GM12878 (cell line): ENCODE data around the gene YKT6. TPM values are rescaled to one million over a fixed set of nuclear protein-coding genes. Genes with fewer than 3 reads are reported as not detected.

Source experiments
- ATAC-seq: fragments of 200-7000 bp; cut with Tn5 transposase; 3 replicates; pipeline ENCODE4 v1.9.1; 2020; ENCODE audit warnings: mild to moderate bottlenecking, moderate library complexity
- BruUV-seq: library from RNA; stranded (reverse); fragments of 400-500 nt; replicated peaks from 2 replicates; lab custom pipeline; 2021; lab: Mats Ljungman, UMichigan
- CTCF ChIA-PET: fragments of 300-600 bp; sonication (Branson Sonifier 250); formaldehyde crosslinking; extraction: SDS; loops from one replicate; lab custom pipeline; 2021; ENCODE audit warnings: inconsistent platforms; lab: Yijun Ruan, JAX
- POLR2A ChIA-PET: fragments of 350-600 bp; formaldehyde crosslinking; extraction: SDS; loops from one replicate; lab custom pipeline; 2021; ENCODE audit warnings: inconsistent platforms; lab: Charles Lee
- RAD21 ChIA-PET: fragments of 300-600 bp; sonication (Branson Sonifier 250); formaldehyde crosslinking; loops from one replicate; lab custom pipeline; 2023; ENCODE audit warnings: antibody characterized with exemption; ENCODE audit not compliant: unreplicated experiment; lab: Charles Lee
- SMC1A ChIA-PET: fragments of 300-600 bp; sonication (Branson Sonifier 250); formaldehyde crosslinking; loops from one replicate; lab custom pipeline; 2023; ENCODE audit not compliant: unreplicated experiment, uncharacterized antibody; lab: Charles Lee
- DNase-seq: peaks from one replicate; pipeline ENCODE4 v3.0.0-alpha.2; 2011; ENCODE audit warnings: low read depth, low spot score
- FAIRE-seq: peaks from 3 replicates; lab custom pipeline; 2011; peaks lifted over from hg19 to GRCh38; lab: Jason Lieb, UNC
- H2AFZ ChIP-seq: 2 replicates; pipeline ENCODE4 v1.6.0; 2011; ENCODE audit warnings: low read depth, low read length, control low read depth; ENCODE audit not compliant: control insufficient read depth
- H3K27ac ChIP-seq: 2 replicates; pipeline ENCODE4 v1.5.1; 2011; ENCODE audit warnings: control low read depth; ENCODE audit not compliant: control insufficient read depth, insufficient read depth
- H3K27me3 ChIP-seq, 2 experiments: replicated peaks in 1 of 2; 2 replicates each; pipeline versions ENCODE4 v1.6.0 to v1.6.1; 2011; ENCODE audit warnings: low read length in 1 of 2; ENCODE audit not compliant: control insufficient read depth in 2 of 2, insufficient read depth in 2 of 2
- H3K36me3 ChIP-seq, 2 experiments: 2 replicates each; pipeline ENCODE4 v1.5.1; 2011; ENCODE audit warnings: low read length in 1 of 2; ENCODE audit not compliant: control insufficient read depth in 2 of 2, insufficient read depth in 2 of 2
- H3K4me1 ChIP-seq: 2 replicates; pipeline ENCODE4 v1.6.1; 2011; ENCODE audit warnings: mild to moderate bottlenecking, low read length, moderate library complexity, mixed read lengths; ENCODE audit not compliant: control insufficient read depth, insufficient read depth
- H3K4me2 ChIP-seq: 2 replicates; pipeline ENCODE4 v1.6.0; 2011; ENCODE audit warnings: control low read depth; ENCODE audit not compliant: control insufficient read depth, insufficient read depth
- H3K4me3 ChIP-seq: fragments of 200-600 bp; sonication (generic); 2 replicates; pipeline ENCODE4 v1.5.1; 2016
- H3K79me2 ChIP-seq: 2 replicates; pipeline ENCODE4 v1.6.0; 2011; ENCODE audit warnings: low read length; ENCODE audit not compliant: control insufficient read depth, insufficient read depth
- H3K9ac ChIP-seq: 2 replicates; pipeline ENCODE4 v1.8.0; 2011; ENCODE audit warnings: low read length, control low read depth, mixed read lengths; ENCODE audit not compliant: control insufficient read depth, insufficient read depth
- H3K9me3 ChIP-seq: replicated peaks from 3 replicates; pipeline ENCODE4 v1.5.1; 2011; ENCODE audit warnings: mild to moderate bottlenecking, low read length; ENCODE audit not compliant: control insufficient read depth, insufficient read depth
- H4K20me1 ChIP-seq: 2 replicates; pipeline ENCODE4 v1.6.0; 2011; ENCODE audit not compliant: control insufficient read depth, insufficient read depth
- CBX3 ChIP-seq: fragments of 200-600 bp; sonication (generic); IDR thresholded peaks from 2 replicates; pipeline ENCODE4 v1.6.1; 2016; ENCODE audit warnings: low read depth, borderline replicate concordance
- KDM1A ChIP-seq: fragments of 200-600 bp; sonication (generic); IDR thresholded peaks from 2 replicates; pipeline ENCODE4 v1.6.1; 2016; ENCODE audit warnings: borderline replicate concordance
- MYC ChIP-seq: IDR thresholded peaks from 2 replicates; pipeline ENCODE4 v1.6.1; 2011; ENCODE audit warnings: mild to moderate bottlenecking, low read length, moderate library complexity, inconsistent platforms; ENCODE audit not compliant: insufficient read depth, insufficient replicate concordance, insufficient read length, severe bottlenecking
- NBN ChIP-seq: fragments of 450-650 bp; IDR thresholded peaks from 2 replicates; pipeline ENCODE4 v1.6.1; 2016
- NFIC ChIP-seq: IDR thresholded peaks from 2 replicates; pipeline ENCODE4 v1.6.1; 2012; ENCODE audit warnings: low read depth, mild to moderate bottlenecking, inconsistent platforms, low read length, moderate library complexity
- NR2C2 ChIP-seq: IDR thresholded peaks from 2 replicates; pipeline ENCODE4 v1.6.1; 2011; ENCODE audit warnings: borderline replicate concordance, low read depth; ENCODE audit not compliant: control insufficient read depth, insufficient read length
- PAX5 ChIP-seq: IDR thresholded peaks from 2 replicates; pipeline ENCODE4 v1.6.1; 2011; ENCODE audit warnings: low read depth, low read length, borderline replicate concordance
- RBBP5 ChIP-seq: fragments of 200-600 bp; sonication (generic); conservative IDR thresholded peaks from 2 replicates; pipeline ENCODE4 v1.6.1; 2016
- SIN3A ChIP-seq: IDR thresholded peaks from 2 replicates; pipeline ENCODE4 v1.6.1; 2012; ENCODE audit warnings: low read depth, low read length, improper control_type of control experiment
- STAT3 ChIP-seq: IDR thresholded peaks from 2 replicates; pipeline ENCODE4 v1.6.1; 2011; ENCODE audit warnings: low read depth, low read length, improper control_type of control experiment
- TCF12 ChIP-seq: IDR thresholded peaks from 2 replicates; pipeline ENCODE4 v1.6.1; 2011; ENCODE audit warnings: low read depth, mild to moderate bottlenecking, low read length
- TCF7 ChIP-seq: IDR thresholded peaks from 2 replicates; pipeline ENCODE4 v1.6.1; 2014; ENCODE audit warnings: antibody characterized with exemption, borderline replicate concordance
- USF2 ChIP-seq: IDR thresholded peaks from 2 replicates; pipeline ENCODE4 v1.6.1; 2011; ENCODE audit warnings: low read depth, low read length, improper control_type of control experiment, borderline replicate concordance
- ZZZ3 ChIP-seq: IDR thresholded peaks from 2 replicates; pipeline ENCODE4 v1.6.1; 2011; ENCODE audit warnings: low read depth; ENCODE audit not compliant: control insufficient read depth, insufficient read length
- WGBS: methylation state at CpG from one replicate; pipeline ENCODE4 v1.1.6; 2016; ENCODE audit warnings: low lambda C conversion rate; ENCODE audit not compliant: insufficient replicate concordance, insufficient coverage; ENCODE audit errors: missing lambda C conversion rate; 5-methylcytosine and 5-hydroxymethylcytosine counted together
- in situ Hi-C: fragments of 300-500 bp; cut with MboI; formaldehyde crosslinking; loops from 9 replicates; pipeline ENCODE4 v1.14.3; 2018; ENCODE audit warnings: mixed read lengths
- intact Hi-C: fragments of 100-400 bp; cut with micrococcal nuclease; formaldehyde crosslinking; loops from one replicate; pipeline ENCODE4 v1.14.2; 2022; ENCODE audit not compliant: unreplicated experiment
- polyA plus RNA-seq, 11 experiments: library from polyadenylated mRNA; depleted of rRNA in 4 of 11; unstranded in 6 of 11; stranded (reverse) in 5 of 11; fragments of >200 nt; fragmentation: Nextera tagmentation in 4 of 11; fragmentation: Illumina TruSeq in 1 of 11; extraction: Ambion mirVana in 4 of 11; extraction: Trizol in 1 of 11; gene quantifications; 1 replicate in 1 of 11; 2 replicates in 10 of 11; pipeline versions ENCODE4 v1.2.1 to v1.2.3, GENCODE V29; 2011 to 2016; ENCODE audit warnings: inconsistent platforms in 2 of 11, missing spikeins in 2 of 11, low read depth in 1 of 11
- total RNA-seq, 4 experiments: library from RNA; depleted of rRNA in 3 of 4; stranded (reverse); fragments of >200 nt in 3 of 4; fragmentation: Illumina TruSeq in 1 of 4; extraction: Trizol in 1 of 4; gene quantifications; 2 replicates each; pipeline versions ENCODE4 v1.2.1 to v1.2.3, GENCODE V29; 2013 to 2021
- TF ChIP-seq, protein P1 (sequence below): fragments of 450-650 bp; IDR thresholded peaks from 2 replicates; pipeline ENCODE4 v1.6.1; 2017; ENCODE audit warnings: low read depth, mild to moderate bottlenecking, moderate library complexity

YKT6 gene
- total and polyA plus RNA-seq, 10 of the 15 experiments (the other 5 are each of a cell fraction or from before 2014, with no cell fraction given): 1.7 to 95.2 (median 70.5) TPM

- CTCF ChIA-PET: no interaction called here
- H3K27ac ChIP-seq: no peak overlapping the region
- H4K20me1 ChIP-seq: no peaks in the 10 kb centered on the region; the same call in 1 of the 2 replicates
- no peak overlapping the region for H2AFZ ChIP-seq
- in situ Hi-C loops: no loop called here
- 75% methylated on average over 8 of the region's 8 CpGs for WGBS
- TF ChIP-seq NBN: no peak
- TF ChIP-seq STAT3: no peak
- TF ChIP-seq NR2C2: no peak
- no peak for TF ChIP-seq ZZZ3
- TF ChIP-seq MYC: no peak
- TF ChIP-seq USF2: no peak
- TF ChIP-seq PAX5: no peak
- TF ChIP-seq TCF12: no peak
- TF ChIP-seq NFIC: no peak
- TF ChIP-seq, protein P1, sequence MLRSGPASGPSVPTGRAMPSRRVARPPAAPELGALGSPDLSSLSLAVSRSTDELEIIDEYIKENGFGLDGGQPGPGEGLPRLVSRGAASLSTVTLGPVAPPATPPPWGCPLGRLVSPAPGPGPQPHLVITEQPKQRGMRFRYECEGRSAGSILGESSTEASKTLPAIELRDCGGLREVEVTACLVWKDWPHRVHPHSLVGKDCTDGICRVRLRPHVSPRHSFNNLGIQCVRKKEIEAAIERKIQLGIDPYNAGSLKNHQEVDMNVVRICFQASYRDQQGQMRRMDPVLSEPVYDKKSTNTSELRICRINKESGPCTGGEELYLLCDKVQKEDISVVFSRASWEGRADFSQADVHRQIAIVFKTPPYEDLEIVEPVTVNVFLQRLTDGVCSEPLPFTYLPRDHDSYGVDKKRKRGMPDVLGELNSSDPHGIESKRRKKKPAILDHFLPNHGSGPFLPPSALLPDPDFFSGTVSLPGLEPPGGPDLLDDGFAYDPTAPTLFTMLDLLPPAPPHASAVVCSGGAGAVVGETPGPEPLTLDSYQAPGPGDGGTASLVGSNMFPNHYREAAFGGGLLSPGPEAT: no peak
- no peak for TF ChIP-seq CBX3
- TF ChIP-seq RBBP5: no peak
- TF ChIP-seq TCF7: no peak
- no peak for TF ChIP-seq KDM1A
- TF ChIP-seq SIN3A: no peak
- TF ChIP-seq, all 136 proteins: peak for 0
- FAIRE-seq: no peak
- intact Hi-C loops: no loop called here
- ChIA-PET SMC1A (no interaction called here), RAD21 (no interaction called here), POLR2A (no interaction called here)
- Histone ChIP-seq H3K36me3 (peaks cover 10 to 12% of the 10 kb centered on the region in 2 experiments), H3K9ac (no peak overlapping the region), H3K9me3 (no peaks in the 10 kb centered on the region), H3K4me2 (no peak overlapping the region), H3K4me3 (no peak overlapping the region), H3K4me1 (peaks cover 7% of the 10 kb centered on the region), H3K79me2 (no peaks in the 10 kb centered on the region), H3K27me3 (no peaks in the 10 kb centered on the region)
- no TSS peak for BruUV-seq
- no peak for ATAC-seq
- DNase-seq: no peak
These were observed 15.2 kb downstream of the YKT6 start for GRCh38 chr7:44216019-44216418.
